Thoracic aorta (tissue), 2 donors: Measurements from ENCODE around the gene KLHDC4. TPM values are rescaled to one million over a fixed set of nuclear protein-coding genes. Genes with fewer than 3 reads are reported as not detected.

Source experiments
- ATAC-seq: fragments of 150-250 bp; one replicate; pipeline ENCODE4 v1.8.0; 2017; ENCODE audit warnings: low read depth; ENCODE audit not compliant: insufficient number of reproducible peaks, low FRiP score
- DNase-seq: peaks from one replicate; pipeline ENCODE4 v3.0.0-alpha.2; 2020; ENCODE audit warnings: low spot score
- H3K27ac ChIP-seq, 2 donors: fragments of 200-600 bp; sonication (generic); 1 replicate in 1 of 2; 2 replicates in 1 of 2; pipeline ENCODE4 v1.5.1; 2016; ENCODE audit warnings: mild to moderate bottlenecking in 2 of 2, moderate library complexity in 2 of 2
- H3K27me3 ChIP-seq: fragments of 200-600 bp; sonication (generic); replicated peaks from 2 replicates; pipeline ENCODE4 v1.6.0; 2016; ENCODE audit warnings: mild to moderate bottlenecking; ENCODE audit not compliant: insufficient read depth
- H3K36me3 ChIP-seq: fragments of 200-600 bp; sonication (generic); one replicate; pipeline ENCODE4 v1.5.1; 2016
- H3K4me1 ChIP-seq, 2 donors: fragments of 200-600 bp; sonication (generic); 1 replicate in 1 of 2; 2 replicates in 1 of 2; pipeline versions ENCODE4 v1.5.1 to v1.6.0; 2016; ENCODE audit warnings: low read depth in 2 of 2, mild to moderate bottlenecking in 1 of 2; ENCODE audit not compliant: control insufficient read depth in 1 of 2
- H3K4me3 ChIP-seq: fragments of 200-600 bp; sonication (generic); 2 replicates; pipeline ENCODE4 v1.5.1; 2016; ENCODE audit warnings: mild to moderate bottlenecking
- H3K9me3 ChIP-seq: fragments of 200-600 bp; sonication (generic); 2 replicates; pipeline ENCODE4 v1.5.1; 2016
- total RNA-seq, 2 donors: library from RNA; depleted of rRNA; stranded (reverse); fragments of >200 nt; gene quantifications; one replicate each; pipeline versions ENCODE4 v1.1.0 to v1.2.3, GENCODE V29; 2016
- TF ChIP-seq, protein P1 (sequence below): fragments of 200-600 bp; sonication (generic); IDR thresholded peaks from one replicate; pipeline ENCODE4 v1.5.1; 2019; ENCODE audit warnings: antibody characterized with exemption

Gene KLHDC4
- total RNA-seq, 2 donors from 2014 or later, result 33.4 to 61.4 TPM

DNA sequence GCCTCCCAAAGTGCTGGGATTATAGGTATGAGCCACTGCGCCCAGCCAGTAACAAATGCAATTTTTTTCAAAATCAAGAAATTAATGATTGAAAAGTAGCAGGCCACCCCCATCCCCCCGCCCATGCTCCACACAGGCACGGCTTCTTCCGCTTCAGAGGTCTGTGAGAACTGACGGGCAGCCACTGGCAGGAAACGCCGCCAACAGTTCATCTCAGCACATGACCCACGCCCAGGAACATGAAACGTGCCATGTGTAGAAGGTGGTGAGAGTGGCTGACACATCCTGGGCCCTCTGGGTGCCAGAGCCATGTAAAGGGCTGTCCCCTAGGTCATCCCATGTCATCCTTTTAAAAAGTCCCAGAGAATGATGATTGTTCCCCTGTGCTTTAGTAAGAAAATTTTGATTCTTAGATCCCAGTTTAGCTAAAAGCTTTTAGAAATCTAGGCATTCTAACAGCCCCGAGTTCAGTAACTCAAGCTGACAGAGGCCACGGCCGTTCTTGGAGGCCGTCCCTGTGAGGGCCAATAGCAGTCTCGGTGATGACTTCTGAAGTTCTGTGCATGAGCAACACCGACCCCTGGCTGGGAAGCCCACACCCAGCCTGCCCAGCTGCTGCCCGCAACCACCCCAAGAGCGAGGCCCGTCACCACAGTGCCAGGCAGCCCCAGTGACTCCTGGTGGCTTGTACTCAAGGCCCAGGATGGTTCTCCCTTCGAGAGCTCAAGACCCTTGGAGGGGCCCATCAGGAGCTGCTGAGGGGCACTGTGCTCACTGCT, 52.1 kb downstream of the KLHDC4 start:
- Histone ChIP-seq H3K27ac (no peak overlapping the region), H3K9me3 (no peaks in the 10 kb centered on the region), H3K4me1 (no peaks in the 10 kb centered on the region), H3K4me3 (no peak overlapping the region), H3K27me3 (no peaks in the 10 kb centered on the region), H3K36me3 (peaks cover 25% of the 10 kb centered on the region)
- ATAC-seq, result no peak
- DNase-seq, result no peak
- TF ChIP-seq, protein P1, sequence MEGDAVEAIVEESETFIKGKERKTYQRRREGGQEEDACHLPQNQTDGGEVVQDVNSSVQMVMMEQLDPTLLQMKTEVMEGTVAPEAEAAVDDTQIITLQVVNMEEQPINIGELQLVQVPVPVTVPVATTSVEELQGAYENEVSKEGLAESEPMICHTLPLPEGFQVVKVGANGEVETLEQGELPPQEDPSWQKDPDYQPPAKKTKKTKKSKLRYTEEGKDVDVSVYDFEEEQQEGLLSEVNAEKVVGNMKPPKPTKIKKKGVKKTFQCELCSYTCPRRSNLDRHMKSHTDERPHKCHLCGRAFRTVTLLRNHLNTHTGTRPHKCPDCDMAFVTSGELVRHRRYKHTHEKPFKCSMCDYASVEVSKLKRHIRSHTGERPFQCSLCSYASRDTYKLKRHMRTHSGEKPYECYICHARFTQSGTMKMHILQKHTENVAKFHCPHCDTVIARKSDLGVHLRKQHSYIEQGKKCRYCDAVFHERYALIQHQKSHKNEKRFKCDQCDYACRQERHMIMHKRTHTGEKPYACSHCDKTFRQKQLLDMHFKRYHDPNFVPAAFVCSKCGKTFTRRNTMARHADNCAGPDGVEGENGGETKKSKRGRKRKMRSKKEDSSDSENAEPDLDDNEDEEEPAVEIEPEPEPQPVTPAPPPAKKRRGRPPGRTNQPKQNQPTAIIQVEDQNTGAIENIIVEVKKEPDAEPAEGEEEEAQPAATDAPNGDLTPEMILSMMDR, result no peak

DNA sequence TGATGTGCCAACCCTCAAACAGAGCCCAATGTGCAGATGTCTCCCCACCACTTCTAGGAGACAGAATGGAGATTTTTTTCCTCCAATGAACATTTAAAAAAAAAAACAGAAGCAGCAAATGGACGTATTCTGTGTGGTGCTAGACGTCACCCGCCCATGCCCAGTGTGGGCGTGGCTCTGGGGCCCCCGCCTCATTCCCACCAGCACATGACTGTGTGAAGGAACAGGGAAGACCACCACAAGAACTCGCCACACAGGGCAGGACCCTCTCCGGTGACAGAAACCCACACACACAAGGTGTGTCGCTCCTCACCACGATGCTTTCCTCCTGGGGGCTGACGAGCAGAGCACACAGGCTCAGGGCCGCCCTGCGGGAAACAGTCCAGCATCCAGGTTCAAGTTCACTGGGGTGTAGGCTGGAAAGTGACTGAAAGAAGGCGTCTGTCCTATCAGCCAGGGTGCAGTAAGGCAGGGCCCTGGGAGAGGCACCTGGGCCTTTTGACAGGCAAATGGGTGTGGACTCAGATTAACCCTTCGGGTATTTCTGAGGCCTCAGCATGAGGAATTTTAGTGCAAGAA, 53.5 kb downstream of the KLHDC4 start:
- Histone ChIP-seq H3K4me3 (no peak overlapping the region), H3K4me1 (no peaks in the 10 kb centered on the region), H3K27ac (no peak overlapping the region), H3K36me3 (peaks cover 37% of the 10 kb centered on the region), H3K9me3 (no peaks in the 10 kb centered on the region), H3K27me3 (no peaks in the 10 kb centered on the region)
- TF ChIP-seq, protein P1, result no peak
- ATAC-seq, result no peak
- DNase-seq, result no peak

DNA sequence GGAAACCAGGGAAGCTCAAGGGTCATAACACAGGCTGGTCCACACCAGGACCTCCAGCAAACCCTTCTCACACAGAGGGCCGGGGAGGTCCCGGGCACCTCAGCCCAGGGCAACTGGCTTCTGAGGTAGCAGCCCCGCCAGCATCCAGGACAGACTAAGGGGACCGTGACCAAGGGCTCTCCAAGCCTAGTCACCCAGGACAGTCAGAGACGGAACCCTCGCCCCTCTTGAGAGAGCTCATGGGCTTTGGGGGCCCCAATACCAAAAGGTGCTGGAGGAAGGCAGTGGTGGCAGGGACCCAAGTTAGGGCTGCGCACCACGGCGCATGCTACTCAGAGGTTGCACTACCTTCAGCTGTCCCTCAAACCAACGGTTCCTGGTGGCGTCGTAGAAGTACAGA, 54.9 kb downstream of the KLHDC4 start:
- ATAC-seq (no peak), DNase-seq (no peak)
- peaks cover 38% of the 10 kb centered on the region for H3K36me3 ChIP-seq
- H3K27me3 ChIP-seq, result no peaks in the 10 kb centered on the region
- no peaks in the 10 kb centered on the region for H3K9me3 ChIP-seq
- H3K4me1 ChIP-seq, result no peaks in the 10 kb centered on the region
- no peak overlapping the region for H3K27ac ChIP-seq
- TF ChIP-seq, protein P1, result no peak
- no peak overlapping the region for H3K4me3 ChIP-seq

DNA sequence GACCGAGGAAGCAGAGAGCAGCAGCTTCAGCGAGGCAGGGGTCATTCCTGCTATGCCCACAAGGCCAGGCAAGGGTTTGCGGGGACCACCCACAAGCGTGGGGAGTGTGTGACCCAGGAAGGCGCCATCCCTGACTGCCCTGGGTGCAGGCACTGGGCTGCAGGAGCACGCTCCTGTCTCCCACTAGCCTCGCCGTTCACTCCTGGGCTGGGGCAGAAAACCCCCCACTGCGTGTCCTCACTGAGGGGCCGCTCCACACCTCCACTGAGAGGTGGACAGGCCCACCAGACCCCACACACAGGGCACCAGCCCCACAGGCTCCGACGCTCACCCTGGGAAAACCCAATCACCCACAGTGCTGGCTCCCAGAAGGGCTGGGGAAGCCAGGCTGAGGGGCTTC, 56.1 kb downstream of the KLHDC4 start:
- Histone ChIP-seq H3K36me3 (peaks cover 38% of the 10 kb centered on the region), H3K9me3 (no peaks in the 10 kb centered on the region), H3K27me3 (no peaks in the 10 kb centered on the region), H3K4me1 (no peaks in the 10 kb centered on the region), H3K27ac (no peak overlapping the region), H3K4me3 (no peak overlapping the region)
- TF ChIP-seq, protein P1, result no peak
- DNase-seq (no peak), ATAC-seq (no peak)

DNA sequence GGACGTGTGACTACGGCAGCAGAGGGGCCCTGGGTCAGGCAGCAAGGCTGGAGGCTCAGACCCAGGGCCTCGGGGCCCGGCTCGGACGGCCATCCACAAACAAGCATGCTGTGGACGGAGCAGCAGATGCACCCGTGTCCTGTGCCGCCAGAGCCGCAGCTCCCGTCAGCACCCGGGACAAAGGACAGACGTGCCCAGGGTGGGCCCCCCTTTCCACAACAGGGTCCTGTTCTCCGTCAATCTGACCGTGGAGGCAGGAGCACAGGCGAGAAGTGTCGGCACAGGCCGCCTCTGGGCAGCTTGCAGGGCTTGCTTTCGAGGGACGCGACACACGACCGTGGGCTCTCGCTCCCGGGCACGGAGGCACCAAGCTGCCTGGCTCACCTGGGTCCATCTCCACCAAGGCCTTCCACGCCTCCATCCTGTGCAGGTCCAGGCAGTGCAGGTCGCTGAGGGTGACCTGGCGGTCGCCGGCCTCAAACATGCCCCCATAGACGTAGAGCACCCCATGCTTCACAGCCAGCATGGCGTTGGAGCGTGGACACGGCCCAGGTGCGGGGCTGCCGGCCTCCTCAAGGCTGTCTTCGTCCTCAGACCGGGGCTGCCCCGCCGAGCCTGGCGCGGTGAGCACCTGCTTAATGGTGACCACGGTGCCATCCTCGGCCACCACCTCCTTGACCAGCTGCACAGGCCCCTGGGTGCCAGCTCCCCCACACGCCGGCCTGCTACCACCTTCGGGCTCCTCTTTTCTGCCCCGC, 56.7 kb downstream of the KLHDC4 start:
- Histone ChIP-seq H3K27me3 (no peaks in the 10 kb centered on the region), H3K9me3 (no peaks in the 10 kb centered on the region), H3K4me1 (no peaks in the 10 kb centered on the region), H3K36me3 (peaks cover 38% of the 10 kb centered on the region), H3K27ac (no peak overlapping the region), H3K4me3 (no peak overlapping the region)
- no peak for DNase-seq
- TF ChIP-seq, protein P1, result no peak
- no peak for ATAC-seq
